HL-60/S4 treated with phorbol 12-myristate 13-acetate at 8.2 ng/mL for 4 days and 3 days (cell line): Measurements from ENCODE around the gene NOTCH3.

Source experiments
- in situ Hi-C: fragments of 300-500 bp; cut with MboI; formaldehyde crosslinking; loops from 2 replicates; pipeline ENCODE4 v1.15.0; 2022; ENCODE audit warnings: low sequenced_read_pairs

NOTCH3 gene

DNA sequence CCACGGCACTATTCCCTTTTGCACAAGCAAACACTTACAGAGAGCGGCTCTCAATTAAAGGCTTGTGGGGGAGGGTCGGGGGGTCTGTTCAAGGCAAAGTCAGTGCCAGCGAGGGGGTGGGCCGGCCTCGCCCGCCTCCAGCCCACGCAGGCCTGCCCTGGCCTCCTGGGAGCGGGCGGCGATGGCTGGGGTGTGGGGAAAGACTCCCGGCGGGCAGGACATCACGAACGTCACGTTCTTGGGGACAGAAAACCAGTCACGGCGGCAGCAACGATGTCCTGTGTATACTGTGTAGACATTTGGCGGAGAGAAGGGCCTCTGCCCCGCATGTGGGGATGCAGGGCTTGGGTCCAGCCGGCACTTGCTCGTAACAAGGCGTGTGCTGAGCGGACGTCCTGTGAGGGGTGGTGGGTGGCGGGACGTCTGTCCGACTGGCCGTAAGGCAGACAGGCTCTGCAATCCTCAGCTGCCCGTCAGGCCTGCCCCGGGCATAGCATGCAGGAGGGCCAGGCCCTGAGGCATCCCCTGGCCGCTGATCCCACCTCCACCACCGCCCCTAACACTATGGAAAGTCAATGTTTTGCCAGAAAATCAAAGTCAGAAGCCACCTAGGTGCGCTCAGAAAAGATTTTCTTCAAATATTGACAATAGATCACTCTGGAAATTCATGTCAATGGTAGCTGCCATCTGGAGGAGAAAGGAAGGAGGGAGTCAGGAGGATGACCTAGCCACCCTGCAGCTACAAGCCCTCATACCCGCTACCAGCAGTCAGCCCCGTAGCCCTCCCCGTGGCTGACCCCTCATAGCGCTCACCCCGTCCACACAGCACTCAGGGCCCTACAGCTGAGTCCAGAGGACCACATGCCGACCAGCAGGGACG lies 37.2 kb upstream of the NOTCH3 start:
- in situ Hi-C loops, result no loop called here

DNA sequence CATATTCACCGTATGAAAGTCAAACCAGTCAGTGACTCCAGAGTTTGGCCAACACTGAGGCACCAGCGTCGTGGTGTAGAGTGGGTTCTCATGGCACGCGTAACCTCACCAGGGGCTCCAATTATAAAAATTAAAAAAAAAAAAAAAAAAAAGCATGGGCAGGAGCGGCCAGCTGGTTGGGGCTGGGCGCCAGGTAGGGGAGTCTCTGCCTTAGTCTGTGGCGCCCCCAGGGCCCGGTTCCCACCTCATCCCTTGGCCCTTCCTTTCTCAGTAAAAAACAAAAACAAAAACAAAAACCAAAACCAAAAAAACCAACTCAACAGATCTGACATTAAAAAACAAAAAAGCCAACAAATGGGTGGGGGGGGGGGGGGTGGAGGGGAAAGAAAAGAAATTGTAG lies 36.1 kb upstream of the NOTCH3 start:
- in situ Hi-C loops, result no loop called here

DNA sequence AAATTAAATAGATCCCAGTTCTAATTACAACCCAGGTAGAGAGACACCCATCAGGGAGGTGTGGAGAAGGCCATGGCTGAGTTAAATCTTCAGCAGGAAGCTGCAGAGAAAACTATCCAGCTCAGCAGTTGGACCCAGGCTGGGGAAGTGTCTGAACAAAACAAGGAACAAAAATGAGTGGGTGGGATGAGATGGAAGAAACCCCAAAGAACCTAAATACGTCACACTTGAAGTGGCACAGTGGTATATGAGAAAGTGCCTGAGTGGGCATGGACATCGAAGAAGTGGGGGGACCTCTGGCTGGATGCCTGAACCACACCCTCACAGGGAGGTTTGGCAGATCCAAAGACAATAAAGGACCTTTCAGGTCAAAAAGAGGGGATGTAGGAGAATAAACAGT lies 35.0 kb upstream of the NOTCH3 start:
- in situ Hi-C loops, result no loop called here

DNA sequence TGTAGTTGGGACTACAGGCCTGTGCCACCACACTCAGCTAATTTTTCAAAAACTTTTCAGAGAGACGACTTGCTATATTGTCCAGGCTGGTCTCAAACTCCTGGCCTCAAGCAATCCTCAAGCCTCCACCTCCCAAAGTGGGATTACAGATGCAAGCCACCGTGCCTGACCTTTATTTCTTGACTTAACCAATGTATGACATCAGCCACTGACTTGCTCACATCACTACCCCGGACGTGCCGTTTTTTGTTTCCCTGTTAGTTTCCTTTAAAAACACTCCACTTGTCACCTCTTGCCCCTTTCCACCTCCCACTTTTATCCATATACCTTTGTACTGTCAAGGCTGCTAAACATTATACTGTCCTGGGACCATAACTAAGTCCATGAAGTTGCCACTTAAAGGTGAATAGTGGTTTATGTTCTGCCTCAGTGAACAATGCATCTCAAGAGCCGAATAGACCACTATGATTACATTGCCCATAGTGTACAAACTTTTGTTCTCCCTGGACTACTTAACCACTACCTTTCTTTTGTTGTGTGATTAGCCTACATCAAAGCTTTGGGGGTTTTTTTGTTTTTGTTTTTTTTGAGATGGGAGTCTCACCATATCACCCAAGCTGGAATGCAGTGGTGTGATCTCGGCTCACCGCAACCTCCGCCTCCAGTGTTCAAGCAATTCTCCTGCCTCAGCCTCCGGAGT lies 33.8 kb upstream of the NOTCH3 start:
- in situ Hi-C loops, result no loop called here

DNA sequence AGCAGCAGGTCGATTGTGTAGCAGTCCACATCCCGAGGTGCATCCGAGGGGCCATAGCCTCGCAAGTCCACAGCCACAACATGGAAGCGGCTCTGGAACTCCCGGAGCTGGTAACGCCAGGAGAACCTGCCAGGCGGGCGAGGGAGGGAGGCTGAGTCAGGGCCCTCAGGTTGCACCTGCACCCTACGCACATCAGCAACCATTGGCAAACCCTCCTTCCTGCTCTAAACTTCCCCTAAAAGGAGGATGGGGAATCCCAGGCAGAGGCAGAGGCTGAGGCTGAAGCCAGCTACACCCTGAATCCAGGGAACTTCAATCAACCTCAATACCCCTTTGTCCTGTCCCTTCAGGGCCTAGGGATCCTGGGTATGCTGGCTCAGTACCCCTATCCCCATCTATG lies 30.5 kb upstream of the NOTCH3 start:
- in situ Hi-C loops, result no loop called here

DNA sequence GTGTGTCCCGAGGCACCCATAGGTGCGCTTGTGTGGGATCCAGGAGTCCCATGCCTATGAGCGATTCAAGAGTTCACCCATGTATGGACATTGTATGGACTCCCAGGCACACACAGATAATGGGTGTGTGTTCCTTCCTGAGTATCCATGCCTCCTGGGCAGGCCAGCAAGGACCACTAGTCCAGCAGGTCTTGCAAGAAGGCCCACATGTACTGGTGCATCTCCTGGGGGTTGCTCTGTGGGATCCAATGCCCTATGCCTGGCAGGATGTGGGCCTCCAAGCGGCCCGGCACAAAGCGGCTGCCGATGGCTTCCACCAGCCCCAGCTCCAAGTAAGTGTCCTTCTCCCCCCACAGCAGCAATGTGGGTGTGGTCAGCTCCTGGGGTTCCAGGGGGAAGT lies 26.5 kb upstream of the NOTCH3 start:
- in situ Hi-C loops, result no loop called here

DNA sequence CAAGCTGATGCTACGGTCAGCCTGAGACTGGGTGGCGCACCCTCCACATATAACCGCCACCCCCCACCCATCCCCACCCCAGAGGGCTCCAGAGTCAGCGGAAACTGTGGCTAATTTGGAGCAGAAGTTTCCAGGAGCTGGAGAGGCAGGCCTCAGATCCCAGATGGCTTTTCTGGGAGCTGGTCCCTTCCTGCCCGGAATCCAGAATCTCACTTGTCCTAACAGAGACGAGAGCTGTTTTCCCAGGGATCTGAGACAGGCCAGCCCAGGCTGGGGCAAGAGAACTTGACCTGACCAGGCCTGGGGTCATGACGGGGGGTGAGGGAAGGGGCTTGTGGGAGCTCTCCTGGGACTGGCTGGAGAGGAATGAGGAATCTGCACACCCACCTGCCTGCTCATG lies 25.0 kb upstream of the NOTCH3 start:
- in situ Hi-C loops, result no loop called here

DNA sequence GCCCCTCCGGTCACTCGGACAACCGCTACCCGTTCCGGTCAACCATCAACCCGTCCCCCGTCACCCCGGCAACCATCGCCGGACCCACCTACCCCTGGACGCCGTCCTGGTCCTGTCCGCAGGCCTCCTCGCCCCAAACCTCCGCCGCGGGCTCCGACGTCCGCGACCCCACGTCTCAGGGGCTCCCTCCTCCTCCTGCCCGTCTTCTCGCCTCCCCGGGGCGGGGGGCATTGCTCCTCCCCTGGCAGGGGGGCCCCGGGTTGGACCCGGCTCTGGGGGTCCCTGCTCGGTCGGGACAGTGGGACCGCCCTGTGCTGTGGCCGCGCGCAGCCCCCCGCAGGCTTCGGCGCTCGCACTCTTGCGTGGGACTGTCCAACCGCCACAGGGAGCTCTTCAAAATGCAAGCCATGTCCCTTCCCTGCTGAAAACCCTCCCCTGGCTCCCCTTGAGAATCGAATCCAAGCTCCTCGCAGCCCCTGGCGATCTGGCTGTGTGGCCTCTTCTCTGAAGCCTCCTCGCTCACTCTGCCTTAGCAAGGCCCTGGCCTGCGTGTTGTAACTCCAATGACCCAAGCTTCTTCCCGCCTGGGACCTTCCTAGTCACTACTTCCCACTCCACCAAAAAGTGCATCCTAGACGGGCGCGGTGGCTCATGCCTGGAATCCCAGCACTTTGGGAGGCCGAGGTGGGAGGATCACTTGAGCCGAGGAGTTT lies 23.0 kb upstream of the NOTCH3 start:
- in situ Hi-C loops, result no loop called here

DNA sequence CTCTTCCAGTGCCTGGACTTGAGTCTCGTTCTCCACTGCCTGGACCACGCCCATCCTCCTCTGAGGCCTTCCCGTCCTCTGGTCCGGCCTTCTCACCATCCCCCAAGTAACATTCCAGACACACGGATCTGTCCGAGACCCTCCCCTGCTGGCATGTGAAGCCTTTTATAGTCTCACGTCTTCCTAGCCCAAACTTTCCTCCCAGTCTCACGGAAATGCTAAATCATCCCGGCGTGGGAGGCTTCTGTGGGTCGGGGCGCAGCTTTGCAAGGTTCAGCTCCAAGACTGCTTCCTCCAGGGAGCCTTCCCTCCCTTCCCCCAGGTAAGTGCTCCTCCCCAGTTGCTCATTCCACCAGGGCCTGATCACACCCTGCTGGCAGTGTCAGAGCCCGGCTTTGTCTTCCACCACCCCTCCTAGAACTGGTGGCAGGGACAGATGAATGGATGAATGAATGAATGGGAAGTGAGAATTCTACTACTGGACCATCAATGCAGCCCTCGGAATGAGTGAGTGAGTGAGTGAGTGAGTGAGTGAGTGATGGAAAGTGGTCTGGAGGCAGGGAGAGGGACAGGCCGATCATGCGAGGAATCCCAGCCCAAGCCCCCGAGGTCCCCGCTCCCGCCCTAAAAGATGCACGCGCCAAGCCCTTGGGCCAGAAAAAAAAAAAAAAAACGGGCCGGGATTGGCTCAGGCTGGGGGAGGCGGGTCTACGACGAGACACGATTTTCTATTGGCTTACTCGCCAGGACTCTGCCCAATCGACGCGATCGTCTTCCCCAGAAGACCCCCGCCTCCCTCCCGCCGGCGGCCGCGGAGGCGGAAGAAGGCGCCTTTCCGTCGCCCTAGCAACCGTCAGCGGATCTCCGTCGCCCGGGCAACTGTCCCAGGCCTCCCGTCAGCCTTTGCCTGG lies 22.2 kb upstream of the NOTCH3 start:
- in situ Hi-C loops, result no loop called here

DNA sequence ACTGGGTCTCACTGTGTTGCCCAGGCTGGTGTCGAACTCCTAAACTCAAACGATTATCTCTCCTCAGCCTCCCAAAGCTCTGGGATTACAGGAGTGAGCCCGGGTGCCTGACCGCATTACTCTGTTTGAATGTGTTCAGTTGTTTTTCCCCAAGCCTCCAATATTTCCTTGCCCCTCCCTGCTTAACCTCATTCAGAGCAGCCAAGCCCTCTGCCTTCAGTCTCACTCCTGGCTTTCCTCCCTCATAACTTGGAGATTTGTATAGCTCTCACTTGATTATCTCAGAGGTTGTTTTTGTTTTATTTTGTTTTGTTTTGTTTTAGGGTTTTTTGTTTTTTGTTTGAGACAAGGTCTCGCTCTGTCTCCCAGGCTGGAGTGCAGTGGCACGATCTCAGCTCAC lies 20.0 kb upstream of the NOTCH3 start:
- in situ Hi-C loops, result no loop called here

DNA sequence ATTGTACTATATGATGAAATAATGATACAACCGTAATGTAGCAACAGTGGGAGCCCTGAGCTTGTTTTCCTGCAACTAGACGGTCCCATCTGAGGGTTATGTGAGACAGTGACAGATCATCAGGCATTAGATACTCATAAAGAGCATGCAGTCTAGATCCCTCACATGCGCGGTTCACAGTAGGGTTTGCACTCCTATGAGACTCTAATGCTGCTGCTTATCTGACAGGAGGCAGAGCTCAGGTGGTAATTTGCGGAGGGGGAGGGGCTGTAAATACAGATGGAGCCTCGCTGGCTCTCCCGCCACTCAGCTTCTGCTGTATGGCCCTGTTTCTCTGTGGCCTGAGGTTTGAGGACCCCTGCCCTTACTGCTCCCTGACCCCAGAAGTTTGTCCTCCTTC lies 17.7 kb upstream of the NOTCH3 start:
- in situ Hi-C loops, result no loop called here

DNA sequence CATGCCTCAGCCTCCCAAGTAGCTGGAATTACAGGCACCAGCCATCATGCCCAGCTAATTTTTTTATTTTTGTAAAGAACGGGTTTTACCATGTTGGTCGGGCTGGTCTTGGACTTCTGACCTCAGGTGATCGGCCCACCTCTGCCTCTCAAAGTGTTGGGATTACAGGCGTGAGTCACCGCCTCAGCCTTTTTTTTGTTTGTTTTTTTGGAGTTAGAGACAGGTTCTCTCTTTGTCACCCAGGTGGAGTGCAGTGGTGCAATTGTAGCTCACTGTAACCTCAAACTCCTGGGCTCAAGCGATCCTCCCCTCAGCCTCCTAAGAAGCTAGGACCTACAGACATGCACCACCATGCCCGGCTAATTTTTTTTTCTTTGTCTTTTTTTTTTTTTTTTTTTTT lies 15.6 kb upstream of the NOTCH3 start:
- in situ Hi-C loops, result no loop called here

DNA sequence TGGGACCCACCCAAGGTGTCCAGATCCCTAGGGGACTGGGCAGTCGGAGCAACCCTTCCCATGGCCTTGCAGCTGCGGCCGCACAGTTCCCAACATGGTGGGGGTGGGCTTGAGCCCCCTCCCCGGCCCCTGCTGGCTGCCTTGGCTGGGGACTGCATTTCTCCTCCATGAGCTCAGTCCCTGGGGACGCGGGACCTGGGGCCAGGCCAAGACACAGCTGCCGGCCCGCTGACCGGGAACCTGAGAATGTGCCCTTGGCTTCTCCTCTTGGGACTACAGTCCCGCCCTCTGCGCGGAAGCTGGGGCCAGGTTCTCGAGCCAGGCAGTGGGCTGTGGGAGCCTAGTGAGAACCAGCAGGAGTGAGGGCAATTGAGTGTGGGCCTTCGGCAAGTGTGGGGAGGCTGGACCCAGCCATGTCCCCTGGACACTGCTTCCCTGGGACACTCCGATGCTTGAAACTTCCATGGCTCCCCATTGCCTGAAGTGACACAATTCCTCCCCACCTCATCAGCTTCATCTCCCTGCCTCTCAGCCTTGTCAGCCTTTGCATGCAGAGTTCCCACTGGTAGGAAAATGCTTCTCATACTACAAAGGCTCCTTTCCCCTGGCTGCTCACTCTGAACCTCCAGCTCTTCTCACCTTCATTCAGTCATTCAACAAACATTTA lies 13.1 kb upstream of the NOTCH3 start:
- in situ Hi-C loops, result no loop called here

DNA sequence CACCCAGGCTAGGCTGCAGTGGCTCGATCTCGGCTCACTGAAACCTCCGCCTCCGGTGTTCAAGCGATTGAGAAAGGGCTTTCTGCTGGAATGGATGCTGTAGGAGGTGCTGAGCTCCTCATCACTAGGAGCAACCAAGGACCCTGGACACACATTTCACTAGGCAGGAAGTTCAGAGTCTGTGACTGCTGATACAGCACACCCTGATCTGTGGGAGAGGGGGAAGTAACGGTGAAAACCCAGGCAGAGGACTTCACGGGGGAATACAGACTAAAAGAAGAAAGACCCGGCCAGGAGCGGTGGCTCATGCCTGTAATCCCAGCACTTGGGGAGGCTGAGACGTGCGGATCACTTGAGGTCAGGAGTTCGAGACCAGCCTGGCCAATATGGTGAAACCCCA lies 11.9 kb upstream of the NOTCH3 start:
- in situ Hi-C loops, result no loop called here

DNA sequence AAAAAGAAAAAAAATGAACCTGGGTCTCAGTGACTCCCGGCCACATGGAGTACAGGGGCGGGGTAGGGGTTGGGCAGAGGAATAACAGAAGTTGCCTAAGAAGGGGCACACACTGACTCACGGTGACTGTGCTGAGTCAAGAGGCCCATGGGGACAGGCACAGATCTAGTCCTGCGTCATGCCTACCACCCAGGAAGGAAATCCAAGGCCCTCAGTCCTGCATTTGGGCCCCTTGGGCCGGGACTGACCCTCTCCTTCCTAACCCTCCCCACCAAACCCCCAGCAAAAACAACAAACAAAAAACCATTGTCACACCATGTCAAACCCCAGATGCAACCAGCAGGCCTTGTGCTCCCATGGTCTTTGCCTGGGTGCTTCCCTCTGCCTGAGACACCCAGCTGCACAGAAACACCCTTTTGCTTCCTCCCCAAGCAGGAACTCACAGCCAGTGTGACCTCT lies 9.6 kb upstream of the NOTCH3 start:
- in situ Hi-C loops, result no loop called here

DNA sequence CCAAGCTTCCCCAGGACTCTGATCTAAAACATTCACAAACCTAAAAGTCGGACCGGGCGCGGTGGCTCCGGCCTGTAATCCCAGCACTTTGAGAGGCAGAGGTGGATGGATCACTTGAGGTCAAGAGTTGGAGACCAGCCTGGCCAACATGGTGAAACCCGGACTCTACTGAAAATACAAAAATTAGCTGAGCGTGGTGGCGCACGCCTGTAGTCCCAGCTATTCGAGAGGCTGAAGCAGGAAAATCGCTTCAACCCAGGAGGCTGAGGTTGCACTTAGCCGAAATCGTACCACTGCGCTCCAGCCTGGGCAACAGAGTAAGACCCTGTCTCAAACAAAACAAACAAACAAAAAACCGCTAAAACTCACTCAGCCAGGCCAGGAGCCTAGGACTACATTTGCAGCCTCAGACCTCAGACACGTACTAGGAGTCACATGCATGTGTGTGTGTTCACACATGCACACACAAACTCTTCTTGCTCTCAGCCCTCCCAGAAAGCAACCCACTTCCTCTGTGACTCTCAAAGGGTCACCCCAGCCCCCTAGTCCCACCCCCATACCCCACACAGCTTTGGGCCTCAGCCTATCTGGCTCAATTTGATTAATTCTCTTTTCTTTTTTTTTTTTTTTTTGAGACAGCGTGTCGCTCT lies 704 bp upstream of the NOTCH3 start:
- in situ Hi-C loops, result no loop called here

DNA sequence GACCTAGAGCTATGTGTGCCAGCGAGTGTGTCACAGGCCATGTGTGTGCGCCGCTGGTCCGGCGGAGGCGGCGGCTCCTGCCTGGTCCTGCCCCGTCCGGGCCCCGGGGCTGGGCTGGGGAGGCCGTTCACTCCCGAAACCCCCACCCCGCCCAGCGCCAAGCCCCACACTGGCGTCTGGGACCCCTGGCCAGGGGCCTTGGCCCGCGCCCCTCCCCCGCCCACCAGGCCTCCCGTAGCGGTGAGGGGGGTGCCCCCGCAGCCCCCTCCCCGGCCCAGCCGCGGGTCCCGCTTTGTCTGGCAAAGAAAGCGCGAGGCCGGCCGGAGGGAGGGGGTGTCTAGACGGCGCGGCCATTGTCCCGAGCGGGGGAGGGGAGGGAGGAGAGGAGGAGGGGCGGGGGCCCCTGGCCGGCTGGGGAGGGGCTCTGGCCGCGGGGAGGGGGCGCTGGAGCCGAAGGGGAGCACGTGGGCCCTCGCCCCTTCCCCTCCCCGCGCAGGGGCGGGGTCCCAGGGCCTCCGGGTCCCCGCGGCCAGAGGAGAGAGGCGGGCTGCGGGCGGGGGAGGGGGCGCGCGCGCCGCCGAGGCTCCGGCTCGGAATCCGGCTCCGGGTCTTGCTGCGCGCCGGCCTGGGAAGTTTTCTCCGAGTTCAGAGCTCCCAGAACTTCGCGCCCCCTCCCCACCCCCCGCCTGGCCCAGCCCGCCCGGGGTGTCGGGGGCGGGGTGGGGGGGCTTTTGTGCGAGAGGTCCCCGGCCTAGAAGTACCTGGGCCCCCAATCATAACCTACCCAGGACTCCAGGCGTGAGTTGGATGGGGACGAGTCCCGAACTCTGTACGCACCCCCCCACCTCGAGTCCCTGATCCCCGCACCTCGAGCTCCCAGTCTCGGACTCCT lies 888 bp downstream of the NOTCH3 start:
- in situ Hi-C loops, result no loop called here

DNA sequence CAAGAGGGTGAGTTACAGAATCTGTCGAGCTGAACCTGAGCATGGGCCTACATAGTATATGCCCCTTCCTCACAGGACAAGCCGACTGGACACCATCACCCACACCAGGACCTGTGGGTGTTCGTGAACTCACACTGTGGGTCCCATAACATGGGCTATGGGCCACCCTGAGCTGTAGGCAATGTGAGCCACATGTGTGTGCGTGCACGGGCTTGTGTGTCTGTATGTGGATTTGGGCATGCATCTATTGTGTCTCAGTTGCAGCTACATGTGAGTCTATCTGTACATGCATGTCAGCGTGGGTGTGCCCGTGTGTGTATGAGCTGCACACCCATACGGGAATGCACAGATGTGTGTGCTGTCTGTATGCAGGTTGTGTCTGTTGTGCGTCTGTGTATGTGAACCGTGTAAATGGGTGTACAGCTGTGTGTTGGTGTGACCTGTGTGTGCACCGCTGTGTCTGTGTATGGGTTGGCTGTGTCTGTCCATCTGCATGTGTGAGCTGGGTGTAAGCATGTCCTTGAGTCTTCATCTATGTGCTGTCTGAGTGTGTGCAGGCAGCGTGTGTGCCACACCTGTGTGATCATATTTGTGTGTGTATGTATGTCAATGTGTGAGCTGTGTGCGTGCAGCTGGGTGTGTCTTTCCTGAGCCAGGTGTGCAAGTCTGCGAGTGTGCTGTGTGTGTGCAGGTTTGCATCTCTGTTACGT lies 1.7 kb downstream of the NOTCH3 start:
- in situ Hi-C loops, result no loop called here
